Kidney (tissue), 14 donors: ENCODE measurements around the gene XYLT1. TPM values are rescaled to one million over a fixed set of nuclear protein-coding genes. Genes with fewer than 3 reads are reported as not detected.

Experiments used
- DNase-seq, 5 donors: peaks; one replicate each; pipeline ENCODE4 v3.0.0-alpha.2; 2013 to 2020
- FAIRE-seq: peaks from 2 replicates; lab custom pipeline; 2012; peaks lifted over from hg19 to GRCh38; lab: Jason Lieb, UNC
- H3K27ac ChIP-seq, 2 donors: one replicate each; pipeline ENCODE4 v1.7.0; 2013; ENCODE audit warnings: low read depth in 2 of 2, low read length in 2 of 2, inconsistent platforms in 1 of 2
- H3K27me3 ChIP-seq: one replicate; pipeline ENCODE4 v1.7.1; 2013; ENCODE audit warnings: low read length, inconsistent platforms; ENCODE audit not compliant: control insufficient read depth, insufficient read depth
- H3K36me3 ChIP-seq, 3 donors: one replicate each; pipeline versions ENCODE4 v1.7.0 to v1.7.1; 2013; ENCODE audit warnings: low read length in 3 of 3, control low read depth in 1 of 3, inconsistent platforms in 1 of 3; ENCODE audit not compliant: insufficient read depth in 3 of 3, control insufficient read depth in 2 of 3
- H3K4me1 ChIP-seq, 3 donors: one replicate each; pipeline versions ENCODE4 v1.7.0 to v1.7.1; 2013; ENCODE audit warnings: low read length in 3 of 3, inconsistent platforms in 1 of 3, low read depth in 1 of 3; ENCODE audit not compliant: control insufficient read depth in 2 of 3, insufficient read depth in 2 of 3
- H3K4me3 ChIP-seq, 3 donors: one replicate each; pipeline versions ENCODE4 v1.7.0 to v1.8.1; 2013; ENCODE audit warnings: low read length in 3 of 3, control low read depth in 1 of 3, inconsistent platforms in 1 of 3
- H3K9ac ChIP-seq, 3 donors: one replicate each; pipeline versions ENCODE4 v1.7.0 to v1.7.1; 2013; ENCODE audit warnings: low read length in 3 of 3, control low read depth in 1 of 3, inconsistent platforms in 1 of 3
- H3K9me3 ChIP-seq, 3 donors: one replicate each; pipeline versions ENCODE4 v1.7.0 to v1.7.1; 2013; ENCODE audit warnings: low read length in 3 of 3, control low read depth in 1 of 3, inconsistent platforms in 1 of 3; ENCODE audit not compliant: control insufficient read depth in 2 of 3, insufficient read depth in 1 of 3
- CTCF ChIP-seq: IDR thresholded peaks from 3 replicates; pipeline ENCODE4 v1.5.1; 2012; ENCODE audit warnings: mild to moderate bottlenecking, moderate library complexity, borderline replicate concordance; ENCODE audit not compliant: insufficient read depth; ENCODE audit errors: extremely low read depth
- intact Hi-C: fragments of 100-400 bp; cut with DNase I; formaldehyde crosslinking; loops from one replicate; pipeline ENCODE4 v1.11.1; 2022
- polyA plus RNA-seq: library from polyadenylated mRNA; stranded (reverse); fragments of 350-450 nt; fragmentation: Illumina TruSeq; extraction: RNeasy Lipid Tissue Mini Kit (QIAGEN cat#74804); gene quantifications from one replicate; pipeline ENCODE4 v1.2.3, GENCODE V29; 2014; ENCODE audit warnings: low read depth, low replicate concordance; ENCODE audit not compliant: insufficient read depth
- total RNA-seq: library from RNA; stranded (reverse); fragmentation: NEBNext Ultra II Directional; extraction: Animal tissue kit (Norgen Biotek cat#: 25700); gene quantifications from one replicate; pipeline ENCODE4 v1.2.1, GENCODE V29; 2021
- donor health status: control.
- donor health status: control.
- donor health status: control.
- donor health status: control.
- donor health status: control.
- donor health status: DM: yes; HTN: yes; CAD: no.
- donor health status: Normal renal cell carcinoma (clear cell type).

The XYLT1 gene
- total and polyA plus RNA-seq, 2 donors from 2014 or later, result 0.52 to 7.6 TPM

- H3K4me1 ChIP-seq, result no peaks in the 10 kb centered on the region
- DNase-seq (no peak), FAIRE-seq (no peak)
- intact Hi-C loops, result no loop called here
- no peaks in the 10 kb centered on the region for H3K27me3 ChIP-seq
- H3K36me3 ChIP-seq, result no peaks in the 10 kb centered on the region
- H3K9me3 ChIP-seq, result no peaks in the 10 kb centered on the region
- no peak for TF ChIP-seq CTCF
- H3K9ac ChIP-seq, result no peak overlapping the region
- no peak overlapping the region for H3K4me3 ChIP-seq
- no peak overlapping the region for H3K27ac ChIP-seq
These were observed 210.9 kb downstream of the XYLT1 start for GRCh38 chr16:17259751-17260270.

- TF ChIP-seq CTCF, result no peak
- no peaks in the 10 kb centered on the region for H3K9me3 ChIP-seq
- no peak for DNase-seq
- no peaks in the 10 kb centered on the region for H3K4me1 ChIP-seq
- no peak overlapping the region for H3K9ac ChIP-seq
- intact Hi-C loops, result no loop called here
- no peaks in the 10 kb centered on the region for H3K27me3 ChIP-seq
- H3K27ac ChIP-seq, result no peak overlapping the region
- no peak overlapping the region for H3K4me3 ChIP-seq
- no peak for FAIRE-seq
- no peaks in the 10 kb centered on the region for H3K36me3 ChIP-seq
These were observed 211.7 kb downstream of the XYLT1 start for GRCh38 chr16:17258848-17259713.

- Histone ChIP-seq H3K9me3 (no peaks in the 10 kb centered on the region), H3K9ac (no peak overlapping the region), H3K27me3 (no peaks in the 10 kb centered on the region), H3K4me3 (no peak overlapping the region), H3K27ac (no peak overlapping the region), H3K4me1 (no peaks in the 10 kb centered on the region), H3K36me3 (no peaks in the 10 kb centered on the region)
- intact Hi-C loops, result no loop called here
- no peak for DNase-seq
- no peak for FAIRE-seq
- TF ChIP-seq CTCF, result no peak
These were observed 212.6 kb downstream of the XYLT1 start for GRCh38 chr16:17258077-17258599.
